ENCODE data around the gene ING1. TPM values are rescaled to one million over a fixed set of nuclear protein-coding genes. Genes with fewer than 3 reads are reported as not detected.

The ING1 gene
- total RNA-seq, 1 experiment from 2014 or later: 22.0 TPM

DNA sequence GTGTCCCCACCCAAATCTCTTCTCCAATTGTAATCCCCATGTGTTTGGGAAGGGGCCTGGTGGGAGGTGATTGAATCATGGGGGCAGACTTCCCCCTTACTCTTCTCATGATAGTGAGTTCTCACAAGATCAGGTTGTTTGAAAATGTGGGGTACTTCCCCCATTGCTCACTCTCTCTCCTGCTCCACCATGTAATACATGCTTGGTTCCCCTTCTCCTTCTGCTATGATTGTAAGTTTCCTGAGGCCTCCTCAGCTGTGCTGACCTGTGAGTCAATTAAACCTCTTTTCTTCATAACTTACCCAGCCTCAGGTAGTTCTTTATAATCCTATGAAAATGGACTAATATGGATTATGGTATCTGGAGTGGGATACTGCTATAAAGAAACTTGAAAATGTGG, 24.1 kb downstream of the ING1 start:
- Histone ChIP-seq H3K36me3 (ENCODE audit: insufficient read depth, low read length, poor library complexity, severe bottlenecking) (no peaks in the 10 kb centered on the region), H3K9me3 (ENCODE audit: low read depth, low read length, poor library complexity, severe bottlenecking) (no peaks in the 10 kb centered on the region), H3K27ac (ENCODE audit: low read depth, low read length, poor library complexity, severe bottlenecking) (no peak overlapping the region), H3K4me3 (ENCODE audit: low read depth, low read length, poor library complexity, severe bottlenecking) (no peak overlapping the region), H3K4me1 (ENCODE audit: insufficient read depth, low read length, poor library complexity, severe bottlenecking) (no peaks in the 10 kb centered on the region), H3K27me3 (replicated peaks; ENCODE audit: insufficient read depth, low read depth, low read length, poor library complexity) (no peaks in the 10 kb centered on the region)
- intact Hi-C loops (cut with micrococcal nuclease; ENCODE audit: unreplicated experiment): no loop called here
- CTCF ChIA-PET: no interaction called here
- no TSS peak for BruUV-seq (replicated peaks)
- no peak for DNase-seq (ENCODE audit: low spot score)
- TF ChIP-seq EZH2 (IDR thresholded peaks at IDR 0.05; ENCODE audit: borderline replicate concordance, low read depth, low read length, poor library complexity, severe bottlenecking): no peak
- TF ChIP-seq, protein P1, sequence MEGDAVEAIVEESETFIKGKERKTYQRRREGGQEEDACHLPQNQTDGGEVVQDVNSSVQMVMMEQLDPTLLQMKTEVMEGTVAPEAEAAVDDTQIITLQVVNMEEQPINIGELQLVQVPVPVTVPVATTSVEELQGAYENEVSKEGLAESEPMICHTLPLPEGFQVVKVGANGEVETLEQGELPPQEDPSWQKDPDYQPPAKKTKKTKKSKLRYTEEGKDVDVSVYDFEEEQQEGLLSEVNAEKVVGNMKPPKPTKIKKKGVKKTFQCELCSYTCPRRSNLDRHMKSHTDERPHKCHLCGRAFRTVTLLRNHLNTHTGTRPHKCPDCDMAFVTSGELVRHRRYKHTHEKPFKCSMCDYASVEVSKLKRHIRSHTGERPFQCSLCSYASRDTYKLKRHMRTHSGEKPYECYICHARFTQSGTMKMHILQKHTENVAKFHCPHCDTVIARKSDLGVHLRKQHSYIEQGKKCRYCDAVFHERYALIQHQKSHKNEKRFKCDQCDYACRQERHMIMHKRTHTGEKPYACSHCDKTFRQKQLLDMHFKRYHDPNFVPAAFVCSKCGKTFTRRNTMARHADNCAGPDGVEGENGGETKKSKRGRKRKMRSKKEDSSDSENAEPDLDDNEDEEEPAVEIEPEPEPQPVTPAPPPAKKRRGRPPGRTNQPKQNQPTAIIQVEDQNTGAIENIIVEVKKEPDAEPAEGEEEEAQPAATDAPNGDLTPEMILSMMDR (conservative IDR thresholded peaks at IDR 0.05; ENCODE audit: low read depth, low read length): no peak
- POLR2A ChIA-PET (ENCODE audit: low non-redundant PET): no interaction called here

DNA sequence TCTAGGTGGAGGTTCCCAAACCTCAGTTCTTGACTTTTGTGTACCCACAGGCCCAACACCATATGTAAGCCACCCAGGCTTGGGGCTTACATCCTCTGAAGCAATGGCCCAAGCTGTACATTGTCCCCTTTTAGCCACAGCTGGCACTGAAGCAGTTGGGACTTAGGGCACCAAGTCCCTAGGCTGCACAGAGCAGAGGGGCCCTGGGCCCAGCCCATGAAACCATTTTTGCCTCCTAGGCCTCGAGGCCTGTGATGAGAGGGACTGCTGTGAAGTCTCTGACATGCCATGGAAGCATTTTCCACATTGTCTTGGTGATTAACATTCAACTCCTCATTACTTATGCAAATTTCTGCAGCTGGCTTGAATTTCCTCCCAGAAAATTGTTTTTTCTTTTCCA, 30.2 kb downstream of the ING1 start:
- Histone ChIP-seq H3K27ac (ENCODE audit: low read depth, low read length, poor library complexity, severe bottlenecking) (no peak overlapping the region), H3K36me3 (ENCODE audit: insufficient read depth, low read length, poor library complexity, severe bottlenecking) (no peaks in the 10 kb centered on the region), H3K27me3 (replicated peaks; ENCODE audit: insufficient read depth, low read depth, low read length, poor library complexity) (no peaks in the 10 kb centered on the region), H3K9me3 (ENCODE audit: low read depth, low read length, poor library complexity, severe bottlenecking) (no peaks in the 10 kb centered on the region), H3K4me1 (ENCODE audit: insufficient read depth, low read length, poor library complexity, severe bottlenecking) (no peaks in the 10 kb centered on the region), H3K4me3 (ENCODE audit: low read depth, low read length, poor library complexity, severe bottlenecking) (no peak overlapping the region)
- ChIA-PET POLR2A (ENCODE audit: low non-redundant PET) (no interaction called here), CTCF (no interaction called here)
- intact Hi-C loops (cut with micrococcal nuclease; ENCODE audit: unreplicated experiment): no loop called here
- DNase-seq (ENCODE audit: low spot score): no peak
- no TSS peak for BruUV-seq (replicated peaks)
- no peak for TF ChIP-seq EZH2 (IDR thresholded peaks at IDR 0.05; ENCODE audit: borderline replicate concordance, low read depth, low read length, poor library complexity, severe bottlenecking)
- TF ChIP-seq, protein P1 (conservative IDR thresholded peaks at IDR 0.05; ENCODE audit: low read depth, low read length): no peak

GRCh38 chr13:110746438-110746837, 32.9 kb downstream of the ING1 start:
- TF ChIP-seq EZH2 (IDR thresholded peaks at IDR 0.05; ENCODE audit: borderline replicate concordance, low read depth, low read length, poor library complexity, severe bottlenecking): no peak
- TF ChIP-seq, protein P1 (conservative IDR thresholded peaks at IDR 0.05; ENCODE audit: low read depth, low read length): no peak
- DNase-seq (ENCODE audit: low spot score): no peak
- H3K4me1 ChIP-seq (ENCODE audit: insufficient read depth, low read length, poor library complexity, severe bottlenecking): no peaks in the 10 kb centered on the region
- intact Hi-C loops (cut with micrococcal nuclease; ENCODE audit: unreplicated experiment): no loop called here
- BruUV-seq (replicated peaks): no TSS peak
- no peak overlapping the region for H3K4me3 ChIP-seq (ENCODE audit: low read depth, low read length, poor library complexity, severe bottlenecking)
- no peaks in the 10 kb centered on the region for H3K9me3 ChIP-seq (ENCODE audit: low read depth, low read length, poor library complexity, severe bottlenecking)
- no peaks in the 10 kb centered on the region for H3K27me3 ChIP-seq (replicated peaks; ENCODE audit: insufficient read depth, low read depth, low read length, poor library complexity)
- ChIA-PET CTCF (no interaction called here), POLR2A (ENCODE audit: low non-redundant PET) (no interaction called here)
- H3K27ac ChIP-seq (ENCODE audit: low read depth, low read length, poor library complexity, severe bottlenecking): no peak overlapping the region
- no peaks in the 10 kb centered on the region for H3K36me3 ChIP-seq (ENCODE audit: insufficient read depth, low read length, poor library complexity, severe bottlenecking)
